Adrenal gland (tissue), 5 donors: Measurements from ENCODE around the gene TATDN2.

Source experiments
- CTCF ChIP-seq, 6 experiments: fragments of 450-650 bp in 4 of 6; fragments of 200-600 bp in 2 of 6; sonication (generic) in 1 of 6; IDR thresholded peaks; 1 replicate in 5 of 6; 2 replicates in 1 of 6; pipeline versions ENCODE4 v1.5.1 to v1.8.0; 2016 to 2021; ENCODE audit warnings: antibody characterized with exemption in 6 of 6, mild to moderate bottlenecking in 2 of 6, moderate library complexity in 1 of 6
- POLR2A ChIP-seq, 2 donors: fragments of 450-650 bp; IDR thresholded peaks; one replicate each; pipeline ENCODE4 v1.6.1; 2017; ENCODE audit warnings: antibody characterized with exemption in 2 of 2, mild to moderate bottlenecking in 2 of 2, moderate library complexity in 1 of 2
- donor health status: DM: no; HTN: no; CAD: no.

GRCh38 chr3:10299679-10300078, 51.4 kb downstream of the TATDN2 start:
- TF ChIP-seq CTCF (IDR thresholded peaks at IDR 0.05) (no peak), POLR2A (IDR thresholded peaks at IDR 0.05) (no peak)
